ENCODE results near the gene ZBTB7A. TPM values are rescaled to one million over a fixed set of nuclear protein-coding genes. Genes with fewer than 3 reads are reported as not detected.

ZBTB7A gene
- total and polyA plus RNA-seq, 2 of the 4 experiments (the other 2 are of a cell fraction): 3.2 to 10.3 TPM

DNA sequence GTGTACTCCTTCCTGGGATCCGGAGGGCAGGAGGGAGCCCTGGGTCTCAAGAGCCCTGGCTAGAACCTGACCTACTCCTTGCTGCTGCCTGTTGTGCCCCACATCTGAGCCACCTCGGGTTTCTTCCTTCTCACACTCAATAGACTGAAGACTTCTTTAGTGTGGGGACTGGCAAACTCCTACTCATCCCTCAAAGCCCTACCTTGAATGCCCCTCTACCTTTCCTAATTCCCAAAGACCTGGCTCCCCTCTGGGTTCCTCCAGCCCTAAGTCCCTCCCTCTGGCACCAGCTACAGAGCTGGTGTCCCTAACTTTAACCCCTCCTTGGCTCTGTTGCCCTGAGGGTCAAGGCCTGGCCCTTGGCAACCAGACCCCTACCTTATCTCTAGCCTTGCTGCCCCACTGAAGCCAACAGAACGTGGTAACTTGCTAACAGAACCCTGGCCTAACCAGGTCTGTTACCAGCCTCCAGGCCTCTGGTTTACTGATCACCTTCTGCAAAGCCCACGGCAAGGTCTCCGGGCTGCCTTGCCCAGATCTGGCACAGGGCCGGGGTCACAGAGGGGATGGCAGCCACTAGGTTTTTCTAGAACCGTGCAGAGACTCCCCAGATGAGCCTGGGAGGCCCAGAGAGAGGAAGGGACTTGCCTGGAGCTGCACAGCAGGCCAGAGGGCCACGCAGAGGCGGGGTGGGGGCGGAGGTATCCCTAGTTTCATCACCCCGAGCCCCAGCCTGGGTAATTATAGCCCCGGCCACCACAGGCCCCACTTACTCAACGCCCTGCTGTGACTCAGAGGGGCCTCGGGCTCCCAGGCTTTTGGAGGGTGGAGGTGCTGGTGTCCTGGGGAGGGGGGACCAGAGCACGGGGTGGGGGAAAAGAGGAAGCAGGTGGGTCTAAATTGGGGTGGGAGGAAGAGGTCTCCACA lies 15.3 kb downstream of the ZBTB7A start:
- H4K8ac ChIP-seq (ENCODE audit: low read depth in 2 of 2, low read length in 2 of 2): 0 out of 4 replicates have a peak overlapping the region, but pooled peaks of 1 of the 2 experiments have one; percentile 19
- no peaks in the 10 kb centered on the region for H3K9me3 ChIP-seq (ENCODE audit: control insufficient read depth, insufficient read depth, low read length)
- H3K23ac ChIP-seq (ENCODE audit: low read depth, low read length): peak overlapping the region; percentile 39; the same call in 1 of the 2 replicates
- H2AFZ ChIP-seq (replicated peaks; ENCODE audit: low read length, poor library complexity): peak overlapping the region; percentile 13
- H4K5ac ChIP-seq (ENCODE audit: low read depth, low read length): no peak overlapping the region
- H3K18ac ChIP-seq (ENCODE audit: low read depth, low read length): no peak overlapping the region
- in situ Hi-C loops (cut with MboI; ENCODE audit: low sequenced_read_pairs) (no loop called here), intact Hi-C loops (cut with micrococcal nuclease) (no loop called here), dilution Hi-C loops (cut with HindIII; ENCODE audit: low sequenced_read_pairs, unreplicated experiment) (no loop called here)
- peaks cover 59% of the 10 kb centered on the region for H3K36me3 ChIP-seq (ENCODE audit: control insufficient read depth, insufficient read depth, low read length)
- H2BK20ac ChIP-seq (ENCODE audit: low read depth, low read length): no peak overlapping the region
- H3K56ac ChIP-seq (ENCODE audit: extremely low read depth, insufficient read depth, low read length): no peak overlapping the region
- H3K27me3 ChIP-seq (ENCODE audit: control insufficient read depth, insufficient read depth, low read length): no peaks in the 10 kb centered on the region
- peak; percentile 68 for ATAC-seq (ENCODE audit: low read depth)
- BruUV-seq (replicated peaks): no TSS peak
- TF ChIP-seq MXI1 (IDR thresholded peaks at IDR 0.05; ENCODE audit: borderline replicate concordance, low read depth, low read length) (no peak), FOS (IDR thresholded peaks at IDR 0.05; ENCODE audit: low read depth, low read length) (0 out of 2 replicates have a peak, but pooled peaks have one; percentile 43), MAZ (IDR thresholded peaks at IDR 0.05; ENCODE audit: borderline replicate concordance, low read depth, low read length) (peak; percentile 63; the same call in 1 of the 2 replicates), CEBPB (IDR thresholded peaks at IDR 0.05; ENCODE audit: low read depth, low read length) (peak; percentile 82)
- peak overlapping the region; percentile 49 for H2BK5ac ChIP-seq (ENCODE audit: low read depth, low read length, poor library complexity, severe bottlenecking)
- 0 out of 2 replicates have a peak overlapping the region, but pooled peaks have one; percentile 8 for H3K4me2 ChIP-seq (ENCODE audit: low read depth, low read length)
- H2BK120ac ChIP-seq (ENCODE audit: low read depth, low read length): no peak overlapping the region
- H3K79me1 ChIP-seq (ENCODE audit: low read depth in 1 of 2, low read length in 2 of 2): peaks cover 10 to 58% of the 10 kb centered on the region in 2 experiments
- no peak overlapping the region for H2BK15ac ChIP-seq (ENCODE audit: low read depth, low read length)
- H3K14ac ChIP-seq (replicated peaks; ENCODE audit: low read depth, low read length): no peak overlapping the region
- H3K27ac ChIP-seq (ENCODE audit: insufficient read depth, low read length): peak overlapping the region; percentile 75; the same call in 1 of the 2 replicates
- H3K9me1 ChIP-seq (ENCODE audit: insufficient read depth, low read length): peaks cover 10% of the 10 kb centered on the region
- H3K4me3 ChIP-seq (ENCODE audit: insufficient read depth, low read depth, low read length): no peak overlapping the region
- peak overlapping the region; percentile 10; the same call in 1 of the 2 replicates for H3K4ac ChIP-seq (ENCODE audit: low read depth, low read length)
- ChIA-PET POLR2A (ENCODE audit: unreplicated experiment) (no interaction called here), CTCF (interaction anchor here (0.5 kb wide), 1 partner anchor 756 kb away, joined by 3 read pairs; no protein-coding TSS in a partner anchor)
- peak overlapping the region; percentile 65 for H2AK9ac ChIP-seq (replicated peaks; ENCODE audit: low read depth, low read length, poor library complexity)
- DNase-seq: peak; percentile 55
- H4K20me1 ChIP-seq (ENCODE audit: insufficient read depth, low read length): peaks cover 88% of the 10 kb centered on the region
- 96% methylated on average over 5 of the region's 15 CpGs; no CpG with 5 or more reads in 1 of the 2 experiments for WGBS, 2 experiments (ENCODE audit: extremely low coverage in 2 of 2, insufficient read length in 1 of 2)
- peak overlapping the region; percentile 3; the same call in 1 of the 2 replicates for H3K9ac ChIP-seq (ENCODE audit: low read depth, low read length)
- H2AK5ac ChIP-seq (ENCODE audit: low read depth, low read length): peak overlapping the region; percentile 70; the same call in 1 of the 2 replicates
- H3K4me1 ChIP-seq (ENCODE audit: control insufficient read depth, insufficient read depth, low read length): peaks cover 19% of the 10 kb centered on the region
- H4K91ac ChIP-seq (ENCODE audit: insufficient read depth, low read depth, low read length): no peak overlapping the region
